Measurements from ENCODE around the gene GZMB. TPM values are rescaled to one million over a fixed set of nuclear protein-coding genes. Genes with fewer than 3 reads are reported as not detected.

GZMB gene
- total and polyA plus RNA-seq, 2 donors (not counting 3 experiments of a cell fraction or from before 2014, with no cell fraction given) = not detected

- CTCF ChIA-PET = no interaction called here
- no peaks in the 10 kb centered on the region for H3K79me2 ChIP-seq (ENCODE audit: control insufficient read depth, insufficient read depth, low read length)
- BruUV-seq (replicated peaks) = no TSS peak
These were observed 26.1 kb downstream of the GZMB start for GRCh38 chr14:24607635-24608514.

More at GRCh38 chr14:24607635-24608514, 26.1 kb downstream of the GZMB start:
- Histone ChIP-seq H3K4me2 (ENCODE audit: insufficient read depth, low read length) (no peak overlapping the region), H3K9me1 (replicated peaks; ENCODE audit: control insufficient read depth, extremely low read depth, insufficient read depth, low read length) (no peaks in the 10 kb centered on the region), H3K9me3 (replicated peaks; ENCODE audit: control insufficient read depth, insufficient read depth, low read length) (no peaks in the 10 kb centered on the region), H3K9ac (replicated peaks; ENCODE audit: extremely low read depth, insufficient read depth, low read length) (no peak overlapping the region), H3K36me3 (ENCODE audit: control insufficient read depth in 2 of 2, extremely low read depth in 1 of 2, insufficient read depth in 2 of 2, low read length in 2 of 2) (no peaks in the 10 kb centered on the region), H3K27me3 (ENCODE audit: control insufficient read depth in 2 of 2, insufficient read depth in 2 of 2, low read length in 2 of 2) (no peaks in the 10 kb centered on the region), H3K4me3 (replicated peaks in 1 of 3; ENCODE audit: insufficient read depth in 1 of 3, low read depth in 1 of 3, low read length in 3 of 3) (no peak overlapping the region), H3K4me1 (ENCODE audit: control insufficient read depth, extremely low read depth, insufficient read depth, low read length) (no peaks in the 10 kb centered on the region), H2AFZ (ENCODE audit: low read depth, low read length) (no peak overlapping the region), H3K27ac (ENCODE audit: insufficient read depth, low read depth, low read length) (no peak overlapping the region), H4K20me1 (replicated peaks; ENCODE audit: control insufficient read depth, extremely low read depth, insufficient read depth, low read length) (no peaks in the 10 kb centered on the region)
- dilution Hi-C loops (cut with MboI; ENCODE audit: extremely low pct_ligation_motif_present, low sequenced_read_pairs) (no loop called here), intact Hi-C loops (cut with micrococcal nuclease) (no loop called here)
- no peak for FAIRE-seq
- POLR2A ChIA-PET = no interaction called here
- DNase-seq (ENCODE audit: low read depth, low spot score) = no peak
- TF ChIP-seq GATA2 (IDR thresholded peaks at IDR 0.05; ENCODE audit: insufficient read depth, insufficient read length, low read depth, low read length) = no peak
- TF ChIP-seq MYC (IDR thresholded peaks at IDR 0.05; ENCODE audit: low read depth, low read length) = no peak
- no peak for TF ChIP-seq FOS (IDR thresholded peaks at IDR 0.05; ENCODE audit: borderline replicate concordance, insufficient read depth, low read length)
- no peak for TF ChIP-seq MAX (IDR thresholded peaks at IDR 0.05; ENCODE audit: insufficient read depth, insufficient read length)
- TF ChIP-seq CTCF (IDR thresholded peaks at IDR 0.05; ENCODE audit: extremely low read depth in 1 of 2, insufficient read depth in 1 of 2, low read depth in 1 of 2, low read length in 2 of 2) = no peak
- TF ChIP-seq POLR2A (IDR thresholded peaks at IDR 0.05; ENCODE audit: low read depth, low read length) = no peak
- no peak for TF ChIP-seq EZH2 (IDR thresholded peaks at IDR 0.05; ENCODE audit: borderline replicate concordance, low read depth, low read length, severe bottlenecking)
- TF ChIP-seq POLR2AphosphoS5 (IDR thresholded peaks at IDR 0.05; ENCODE audit: insufficient read depth, low read depth, low read length) = no peak
- no peak for TF ChIP-seq JUN (IDR thresholded peaks at IDR 0.05; ENCODE audit: borderline replicate concordance, insufficient read depth, insufficient read length, low read depth)
